Hepatocyte (in vitro differentiated cells): ENCODE results near the gene ZDHHC18. TPM values are rescaled to one million over a fixed set of nuclear protein-coding genes. Genes with fewer than 3 reads are reported as not detected.

Experiments used
- DNase-seq: peaks from one replicate; pipeline ENCODE4 v3.0.0-alpha.2; 2016; ENCODE audit warnings: low spot score
- H2AFZ ChIP-seq: fragments of 200-600 bp; sonication (generic); 2 replicates; pipeline ENCODE4 v1.6.0; 2016; ENCODE audit warnings: antibody characterized with exemption, mild to moderate bottlenecking
- H3K27ac ChIP-seq: fragments of 200-600 bp; sonication (generic); 2 replicates; pipeline ENCODE4 v1.5.1; 2016; ENCODE audit warnings: mild to moderate bottlenecking
- H3K27me3 ChIP-seq: fragments of 200-600 bp; sonication (generic); 2 replicates; pipeline ENCODE4 v1.6.1; 2016
- H3K36me3 ChIP-seq: fragments of 200-600 bp; sonication (generic); replicated peaks from 2 replicates; pipeline ENCODE4 v1.5.1; 2016; ENCODE audit warnings: low read depth; ENCODE audit not compliant: insufficient read depth
- H3K4me1 ChIP-seq: fragments of 200-600 bp; sonication (generic); 2 replicates; pipeline ENCODE4 v1.5.1; 2016; ENCODE audit warnings: mild to moderate bottlenecking, moderate library complexity; ENCODE audit not compliant: insufficient read depth
- H3K4me2 ChIP-seq: fragments of 200-600 bp; sonication (generic); 2 replicates; pipeline ENCODE4 v1.6.0; 2016
- H3K4me3 ChIP-seq: fragments of 200-600 bp; sonication (generic); 2 replicates; pipeline ENCODE4 v1.5.1; 2016; ENCODE audit warnings: mild to moderate bottlenecking
- H3K79me2 ChIP-seq: fragments of 200-600 bp; sonication (generic); 2 replicates; pipeline ENCODE4 v1.6.0; 2017; ENCODE audit warnings: mild to moderate bottlenecking
- H3K9me2 ChIP-seq: fragments of 200-600 bp; sonication (generic); replicated peaks from 2 replicates; pipeline ENCODE4 v1.6.0; 2017; ENCODE audit warnings: mild to moderate bottlenecking; ENCODE audit not compliant: insufficient read depth
- H3K9me3 ChIP-seq: fragments of 200-600 bp; sonication (generic); 2 replicates; pipeline ENCODE4 v1.5.1; 2016; ENCODE audit warnings: low read depth, mild to moderate bottlenecking
- H4K20me1 ChIP-seq: fragments of 200-600 bp; sonication (generic); 2 replicates; pipeline ENCODE4 v1.6.0; 2016; ENCODE audit warnings: mild to moderate bottlenecking; ENCODE audit not compliant: insufficient read depth, poor library complexity, severe bottlenecking
- EZH2 ChIP-seq: fragments of 200-600 bp; sonication (generic); IDR thresholded peaks from 2 replicates; pipeline ENCODE4 v1.6.1; 2016; ENCODE audit warnings: antibody characterized with exemption, mild to moderate bottlenecking, borderline replicate concordance
- EZH2phosphoT487 ChIP-seq: fragments of 200-600 bp; sonication (generic); IDR thresholded peaks from one replicate; pipeline ENCODE4 v1.6.1; 2018; ENCODE audit warnings: antibody characterized with exemption, mild to moderate bottlenecking, low read depth, moderate library complexity; ENCODE audit not compliant: unreplicated experiment, severe bottlenecking
- WGBS: methylation state at CpG from one replicate; pipeline ENCODE4 v1.1.6; 2016; ENCODE audit warnings: low lambda C conversion rate; ENCODE audit errors: missing lambda C conversion rate; 5-methylcytosine and 5-hydroxymethylcytosine counted together
- polyA plus RNA-seq: library from polyadenylated mRNA; unstranded; fragments of >200 nt; fragmentation: Nextera tagmentation; extraction: Ambion mirVana; gene quantifications from 2 replicates; pipeline ENCODE4 v1.2.1, GENCODE V29; 2016
- total RNA-seq: library from RNA; depleted of rRNA; stranded (reverse); fragments of >200 nt; gene quantifications from 2 replicates; pipeline ENCODE4 v1.2.3, GENCODE V29; 2014
- TF ChIP-seq, protein P1 (sequence below): fragments of 200-600 bp; sonication (generic); IDR thresholded peaks from 2 replicates; pipeline ENCODE4 v1.5.1; 2016; ENCODE audit warnings: antibody characterized with exemption, mild to moderate bottlenecking; ENCODE audit not compliant: poor library complexity

ZDHHC18 gene
- total and polyA plus RNA-seq, 2 experiments from 2014 or later: 14.9 to 22.5 TPM

DNA sequence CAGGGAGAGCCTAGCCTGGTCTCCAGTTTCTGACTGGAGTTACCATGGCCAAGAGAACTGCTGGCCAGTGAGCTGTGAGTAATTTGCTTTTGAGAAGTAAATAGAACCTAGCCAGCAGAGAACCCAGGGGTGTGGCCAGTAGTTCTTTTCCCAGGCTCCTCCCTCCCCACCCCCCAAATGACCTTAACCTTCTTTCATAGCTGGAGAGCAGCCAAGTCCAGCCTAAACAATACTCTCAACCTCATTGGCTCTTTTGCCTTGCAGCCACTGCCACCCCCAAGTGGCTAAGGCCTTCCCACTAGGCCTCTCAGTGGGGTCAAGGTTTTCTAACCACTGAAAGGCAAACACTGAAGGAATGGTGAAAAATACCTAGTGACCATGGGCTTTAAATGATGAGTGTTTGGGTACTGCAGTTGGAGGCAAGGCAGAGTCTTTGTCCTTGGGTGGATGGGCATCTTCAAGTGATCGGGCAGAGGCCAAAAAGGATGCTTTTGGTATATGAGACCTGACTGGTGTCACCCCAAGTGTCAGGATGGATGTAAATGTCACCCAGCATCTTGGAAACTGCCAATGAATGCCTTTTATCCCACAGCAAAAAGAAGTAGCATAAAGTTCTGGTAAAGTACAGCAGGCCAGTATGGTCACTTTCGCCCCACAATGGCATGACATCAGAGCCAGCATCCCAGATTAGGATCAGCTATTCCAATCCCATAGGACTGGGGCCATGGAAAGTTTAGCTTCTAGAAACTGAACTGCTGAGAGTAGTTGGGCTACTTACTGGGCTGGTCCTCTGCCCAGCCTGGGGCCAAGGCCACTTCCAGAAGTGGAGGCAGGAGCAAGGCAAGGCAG, 42.2 kb upstream of the ZDHHC18 start:
- no peaks in the 10 kb centered on the region for H3K27me3 ChIP-seq
- H3K9me2 ChIP-seq: no peaks in the 10 kb centered on the region
- H3K27ac ChIP-seq: peak overlapping the region; percentile 99
- H3K9me3 ChIP-seq: no peaks in the 10 kb centered on the region
- peaks cover 35% of the 10 kb centered on the region for H3K4me1 ChIP-seq
- H3K4me3 ChIP-seq: no peak overlapping the region
- peaks cover 26% of the 10 kb centered on the region for H3K79me2 ChIP-seq
- H4K20me1 ChIP-seq: peaks cover 7% of the 10 kb centered on the region
- TF ChIP-seq EZH2phosphoT487 (no peak), EZH2 (no peak)
- TF ChIP-seq, protein P1, sequence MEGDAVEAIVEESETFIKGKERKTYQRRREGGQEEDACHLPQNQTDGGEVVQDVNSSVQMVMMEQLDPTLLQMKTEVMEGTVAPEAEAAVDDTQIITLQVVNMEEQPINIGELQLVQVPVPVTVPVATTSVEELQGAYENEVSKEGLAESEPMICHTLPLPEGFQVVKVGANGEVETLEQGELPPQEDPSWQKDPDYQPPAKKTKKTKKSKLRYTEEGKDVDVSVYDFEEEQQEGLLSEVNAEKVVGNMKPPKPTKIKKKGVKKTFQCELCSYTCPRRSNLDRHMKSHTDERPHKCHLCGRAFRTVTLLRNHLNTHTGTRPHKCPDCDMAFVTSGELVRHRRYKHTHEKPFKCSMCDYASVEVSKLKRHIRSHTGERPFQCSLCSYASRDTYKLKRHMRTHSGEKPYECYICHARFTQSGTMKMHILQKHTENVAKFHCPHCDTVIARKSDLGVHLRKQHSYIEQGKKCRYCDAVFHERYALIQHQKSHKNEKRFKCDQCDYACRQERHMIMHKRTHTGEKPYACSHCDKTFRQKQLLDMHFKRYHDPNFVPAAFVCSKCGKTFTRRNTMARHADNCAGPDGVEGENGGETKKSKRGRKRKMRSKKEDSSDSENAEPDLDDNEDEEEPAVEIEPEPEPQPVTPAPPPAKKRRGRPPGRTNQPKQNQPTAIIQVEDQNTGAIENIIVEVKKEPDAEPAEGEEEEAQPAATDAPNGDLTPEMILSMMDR: no peak
- DNase-seq: peak; percentile 80
- 95% methylated on average over 2 of the region's 2 CpGs for WGBS
- no peak overlapping the region for H2AFZ ChIP-seq
- H3K36me3 ChIP-seq: no peaks in the 10 kb centered on the region
- peak overlapping the region; percentile 11 for H3K4me2 ChIP-seq

DNA sequence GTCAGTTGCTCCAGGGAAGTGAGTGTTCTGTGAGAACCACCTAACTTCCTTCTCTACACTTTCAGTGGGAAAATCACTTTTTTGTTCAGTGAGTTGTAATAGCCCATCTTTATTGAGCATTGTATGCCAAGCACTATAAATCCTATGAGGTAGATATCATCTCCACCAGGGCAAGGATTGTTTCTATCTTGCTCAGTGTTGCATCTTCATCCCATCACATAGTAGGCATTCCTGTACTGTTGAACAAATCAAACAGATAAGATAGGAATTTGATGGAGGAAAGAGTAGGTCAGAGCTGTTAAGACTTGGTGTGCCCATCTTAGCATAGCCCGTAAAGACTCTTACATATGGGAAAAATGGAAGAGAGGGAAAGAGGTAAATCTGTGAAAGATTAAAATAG, 41.6 kb upstream of the ZDHHC18 start:
- no peak for TF ChIP-seq EZH2
- no peak for TF ChIP-seq EZH2phosphoT487
- TF ChIP-seq, protein P1: no peak
- Histone ChIP-seq H3K27ac (peak overlapping the region; percentile 99), H3K36me3 (no peaks in the 10 kb centered on the region), H3K4me3 (no peak overlapping the region), H3K9me3 (no peaks in the 10 kb centered on the region), H4K20me1 (peaks cover 7% of the 10 kb centered on the region), H3K4me1 (peaks cover 35% of the 10 kb centered on the region), H3K27me3 (no peaks in the 10 kb centered on the region), H2AFZ (no peak overlapping the region), H3K9me2 (no peaks in the 10 kb centered on the region), H3K4me2 (no peak overlapping the region), H3K79me2 (peaks cover 26% of the 10 kb centered on the region)
- no peak for DNase-seq
- WGBS: 85% methylated on average over 1 of the region's 1 CpG

DNA sequence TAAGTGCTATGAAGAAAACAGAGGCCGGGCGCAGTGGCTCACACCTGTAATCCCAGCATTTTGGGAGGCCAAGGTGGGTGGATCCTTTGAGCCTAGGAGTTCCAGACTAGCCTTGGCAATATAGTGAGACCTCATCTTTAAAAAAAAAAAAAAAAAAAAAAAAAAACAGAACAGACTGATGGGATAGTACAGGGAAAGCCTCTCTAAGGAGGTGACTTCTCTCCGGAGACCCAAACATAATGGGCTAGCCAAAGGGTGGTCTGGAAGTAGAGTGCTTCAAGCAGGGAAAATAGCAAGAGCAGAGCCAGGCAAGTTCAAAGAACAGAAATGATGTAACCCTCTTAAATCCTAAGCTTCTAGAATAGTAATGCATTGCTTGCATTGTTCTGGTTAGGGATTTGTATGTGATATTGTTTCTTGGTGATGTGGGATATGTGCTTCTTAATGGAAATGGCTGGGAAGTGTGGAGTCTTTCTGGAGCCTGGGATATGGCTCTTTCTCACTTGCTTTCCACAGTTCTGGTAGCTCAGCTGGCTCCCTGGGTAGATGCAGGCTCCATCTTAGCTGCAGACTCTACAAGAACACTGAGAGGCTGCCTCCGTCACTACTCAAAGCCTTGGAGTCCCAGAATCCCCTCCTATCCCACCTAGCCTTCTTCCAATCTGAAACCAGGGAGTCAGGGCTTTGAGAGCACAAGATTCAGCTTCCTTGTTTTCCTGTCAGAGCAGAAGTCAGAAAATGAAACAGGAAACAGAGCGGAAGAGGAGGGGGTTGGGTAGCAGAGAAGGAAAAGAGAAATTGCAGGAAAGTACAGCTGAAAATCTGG, 40.7 kb upstream of the ZDHHC18 start:
- Histone ChIP-seq H3K4me3 (no peak overlapping the region), H3K79me2 (peaks cover 26% of the 10 kb centered on the region), H4K20me1 (peaks cover 7% of the 10 kb centered on the region), H3K4me1 (peaks cover 35% of the 10 kb centered on the region), H3K9me2 (no peaks in the 10 kb centered on the region), H3K36me3 (no peaks in the 10 kb centered on the region), H3K27ac (peak overlapping the region; percentile 99), H2AFZ (peak overlapping the region; percentile 62), H3K9me3 (no peaks in the 10 kb centered on the region), H3K4me2 (peak overlapping the region; percentile 93), H3K27me3 (no peaks in the 10 kb centered on the region)
- DNase-seq: no peak
- TF ChIP-seq EZH2: no peak
- TF ChIP-seq EZH2phosphoT487: no peak
- TF ChIP-seq, protein P1: no peak
- 80% methylated on average over 5 of the region's 5 CpGs for WGBS
